MM.1S (cell line): ENCODE results near the gene BICC1.

ENCODE experiments used
- DNase-seq: peaks from one replicate; pipeline ENCODE4 v3.0.0-alpha.2; 2015
- H2AFZ ChIP-seq: fragments of 300-600 bp; sonication (generic); 2 replicates; pipeline ENCODE4 v1.6.0; 2016; ENCODE audit warnings: antibody characterized with exemption, low read length
- H3F3A ChIP-seq: fragments of 300-600 bp; sonication (generic); 2 replicates; pipeline ENCODE4 v1.6.1; 2016; ENCODE audit warnings: mild to moderate bottlenecking, antibody characterized with exemption, low read length, moderate library complexity, mixed read lengths; ENCODE audit not compliant: insufficient read depth
- H3K27ac ChIP-seq: fragments of 300-600 bp; sonication (generic); 2 replicates; pipeline ENCODE4 v1.5.1; 2016; ENCODE audit warnings: mild to moderate bottlenecking, low read length
- H3K27me3 ChIP-seq: fragments of 300-600 bp; sonication (generic); replicated peaks from 2 replicates; pipeline ENCODE4 v1.6.0; 2016; ENCODE audit warnings: low read length; ENCODE audit not compliant: insufficient read depth
- H3K36me3 ChIP-seq: fragments of 300-600 bp; sonication (generic); replicated peaks from 2 replicates; pipeline ENCODE4 v1.6.1; 2016; ENCODE audit warnings: mild to moderate bottlenecking, low read length, mixed read lengths; ENCODE audit not compliant: insufficient read depth
- H3K4me1 ChIP-seq: fragments of 300-600 bp; sonication (generic); 2 replicates; pipeline ENCODE4 v1.6.1; 2016; ENCODE audit warnings: low read length, mixed read lengths
- H3K4me2 ChIP-seq: fragments of 300-600 bp; sonication (generic); 2 replicates; pipeline ENCODE4 v1.6.0; 2016; ENCODE audit warnings: low read depth, low read length
- H3K4me3 ChIP-seq: fragments of 300-600 bp; sonication (generic); 2 replicates; pipeline ENCODE4 v1.5.1; 2016; ENCODE audit warnings: low read length, mixed read lengths
- H3K79me2 ChIP-seq: fragments of 300-600 bp; sonication (generic); 2 replicates; pipeline ENCODE4 v1.6.1; 2016; ENCODE audit warnings: mixed run types, low read length, mixed read lengths
- H3K9ac ChIP-seq: fragments of 300-600 bp; sonication (generic); 2 replicates; pipeline ENCODE4 v1.6.1; 2016; ENCODE audit warnings: low read length, mixed read lengths
- H3K9me2 ChIP-seq: fragments of 300-600 bp; sonication (generic); replicated peaks from 2 replicates; pipeline ENCODE4 v1.6.1; 2016; ENCODE audit warnings: mild to moderate bottlenecking, low read length, mixed read lengths; ENCODE audit not compliant: insufficient read depth
- H3K9me3 ChIP-seq: fragments of 300-600 bp; sonication (generic); replicated peaks from 2 replicates; pipeline ENCODE4 v1.6.1; 2016; ENCODE audit warnings: mild to moderate bottlenecking, low read length, mixed read lengths; ENCODE audit not compliant: insufficient read depth
- H4K20me1 ChIP-seq: fragments of 300-600 bp; sonication (generic); 2 replicates; pipeline ENCODE4 v1.6.1; 2016; ENCODE audit warnings: mild to moderate bottlenecking, low read length, moderate library complexity, mixed read lengths; ENCODE audit not compliant: insufficient read depth
- CTCF ChIP-seq: fragments of 300-600 bp; sonication (generic); IDR thresholded peaks from 2 replicates; pipeline ENCODE4 v1.5.1; 2016; ENCODE audit warnings: antibody characterized with exemption, low read length, mixed read lengths
- EZH2 ChIP-seq: fragments of 300-600 bp; sonication (generic); optimal IDR thresholded peaks from 2 replicates; pipeline ENCODE3; 2017; ENCODE audit warnings: low read depth, mild to moderate bottlenecking, antibody characterized with exemption, low read length, mixed read lengths
- EZH2phosphoT487 ChIP-seq: fragments of 300-600 bp; sonication (generic); IDR thresholded peaks from 2 replicates; pipeline ENCODE4 v1.6.1; 2018; ENCODE audit warnings: antibody characterized with exemption, low read length

BICC1 gene

GRCh38 chr10:58477122-58477521 is 35.5 kb upstream of the BICC1 start:
- H3K27me3 ChIP-seq: no peaks in the 10 kb centered on the region
- no peak overlapping the region for H3K4me3 ChIP-seq
- H3K27ac ChIP-seq: no peak overlapping the region
- 0 out of 2 replicates have a peak, but pooled peaks cover 4% of the 10 kb centered on the region for H3K4me1 ChIP-seq
- no peaks in the 10 kb centered on the region for H4K20me1 ChIP-seq
- no peak overlapping the region for H2AFZ ChIP-seq
- H3K9me2 ChIP-seq: no peaks in the 10 kb centered on the region
- no peak for DNase-seq
- TF ChIP-seq CTCF: no peak
- no peak for TF ChIP-seq EZH2
- TF ChIP-seq EZH2phosphoT487: no peak
- no peak overlapping the region for H3K4me2 ChIP-seq
- H3K36me3 ChIP-seq: no peaks in the 10 kb centered on the region
- no peaks in the 10 kb centered on the region for H3K79me2 ChIP-seq
- no peaks in the 10 kb centered on the region for H3F3A ChIP-seq
- no peak overlapping the region for H3K9ac ChIP-seq
- no peaks in the 10 kb centered on the region for H3K9me3 ChIP-seq

- Histone ChIP-seq H4K20me1 (no peaks in the 10 kb centered on the region), H3K27ac (no peak overlapping the region), H3K9me2 (no peaks in the 10 kb centered on the region), H3K4me3 (no peak overlapping the region), H2AFZ (no peak overlapping the region), H3K79me2 (no peaks in the 10 kb centered on the region), H3K36me3 (no peaks in the 10 kb centered on the region), H3F3A (no peaks in the 10 kb centered on the region), H3K27me3 (no peaks in the 10 kb centered on the region), H3K9me3 (no peaks in the 10 kb centered on the region), H3K9ac (no peak overlapping the region), H3K4me2 (no peak overlapping the region), H3K4me1 (0 out of 2 replicates have a peak, but pooled peaks cover 4% of the 10 kb centered on the region)
- no peak for DNase-seq
- no peak for TF ChIP-seq EZH2phosphoT487
- no peak for TF ChIP-seq EZH2
- no peak for TF ChIP-seq CTCF
Measured at GRCh38 chr10:58477902-58478301, 34.8 kb upstream of the BICC1 start.

- Histone ChIP-seq H2AFZ (no peak overlapping the region), H3K9ac (no peak overlapping the region), H3F3A (no peaks in the 10 kb centered on the region), H3K9me3 (no peaks in the 10 kb centered on the region), H3K4me1 (0 out of 2 replicates have a peak, but pooled peaks cover 4% of the 10 kb centered on the region), H3K4me3 (no peak overlapping the region), H3K9me2 (no peaks in the 10 kb centered on the region), H3K27me3 (no peaks in the 10 kb centered on the region), H3K36me3 (no peaks in the 10 kb centered on the region), H3K4me2 (no peak overlapping the region), H3K27ac (no peak overlapping the region), H4K20me1 (no peaks in the 10 kb centered on the region), H3K79me2 (no peaks in the 10 kb centered on the region)
- DNase-seq: no peak
- TF ChIP-seq CTCF: no peak
- TF ChIP-seq EZH2phosphoT487: no peak
- TF ChIP-seq EZH2: no peak
Measured at GRCh38 chr10:58479045-58479444, 33.6 kb upstream of the BICC1 start.
